ENCODE data around the gene KCNIP4. TPM values are rescaled to one million over a fixed set of nuclear protein-coding genes. Genes with fewer than 3 reads are reported as not detected.

The KCNIP4 gene
- total RNA-seq, 1 donor from 2014 or later: 0.39 TPM

DNA sequence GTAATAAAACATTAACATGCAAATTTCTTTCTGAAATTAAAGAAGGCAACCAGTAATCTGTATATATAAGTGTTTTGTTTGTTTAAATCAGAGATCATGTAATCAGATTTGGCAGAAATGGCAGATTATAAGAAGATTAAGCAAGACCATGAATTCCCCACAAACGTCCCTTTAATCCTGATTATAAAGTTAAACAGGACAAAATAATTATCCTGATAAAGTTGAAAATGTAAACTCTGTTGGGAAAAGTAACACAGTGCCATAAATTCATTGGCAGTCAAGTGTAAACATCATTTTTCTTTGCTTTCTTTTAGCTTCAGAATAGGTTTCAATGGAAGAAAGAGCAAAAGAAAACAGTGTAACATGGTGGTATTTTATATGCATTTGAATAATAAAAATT, 256.3 kb downstream of the KCNIP4 start:
- Histone ChIP-seq H3K4me1 (peaks cover 3% of the 10 kb centered on the region), H3F3A (ENCODE audit: low read depth) (no peaks in the 10 kb centered on the region), H2AFZ (replicated peaks) (no peak overlapping the region), H3K36me3 (no peaks in the 10 kb centered on the region), H4K20me1 (ENCODE audit: low read depth) (no peaks in the 10 kb centered on the region), H3K79me2 (ENCODE audit: low read depth) (no peaks in the 10 kb centered on the region), H3K9ac (no peak overlapping the region), H3K4me2 (no peak overlapping the region), H3K27ac (no peak overlapping the region), H3K9me3 (ENCODE audit: low read depth) (no peaks in the 10 kb centered on the region), H3K27me3 (no peaks in the 10 kb centered on the region), H3K4me3 (no peak overlapping the region)
- Mint-ChIP-seq H3K4me3 (no peak overlapping the region), H3K9me3 (peaks cover 2% of the 10 kb centered on the region), H3K4me1 (peaks cover 3% of the 10 kb centered on the region), H3K27me3 (ENCODE audit: insufficient read depth, low read depth) (peaks cover 2% of the 10 kb centered on the region), H3K27ac (no peak overlapping the region), H3K36me3 (no peaks in the 10 kb centered on the region)
- no peak for DNase-seq (ENCODE audit: low spot score)
- TF ChIP-seq CTCF (IDR thresholded peaks at IDR 0.05) (no peak), EZH2 (IDR thresholded peaks at IDR 0.05) (no peak), EZH2phosphoT487 (IDR thresholded peaks at IDR 0.05) (no peak)

DNA sequence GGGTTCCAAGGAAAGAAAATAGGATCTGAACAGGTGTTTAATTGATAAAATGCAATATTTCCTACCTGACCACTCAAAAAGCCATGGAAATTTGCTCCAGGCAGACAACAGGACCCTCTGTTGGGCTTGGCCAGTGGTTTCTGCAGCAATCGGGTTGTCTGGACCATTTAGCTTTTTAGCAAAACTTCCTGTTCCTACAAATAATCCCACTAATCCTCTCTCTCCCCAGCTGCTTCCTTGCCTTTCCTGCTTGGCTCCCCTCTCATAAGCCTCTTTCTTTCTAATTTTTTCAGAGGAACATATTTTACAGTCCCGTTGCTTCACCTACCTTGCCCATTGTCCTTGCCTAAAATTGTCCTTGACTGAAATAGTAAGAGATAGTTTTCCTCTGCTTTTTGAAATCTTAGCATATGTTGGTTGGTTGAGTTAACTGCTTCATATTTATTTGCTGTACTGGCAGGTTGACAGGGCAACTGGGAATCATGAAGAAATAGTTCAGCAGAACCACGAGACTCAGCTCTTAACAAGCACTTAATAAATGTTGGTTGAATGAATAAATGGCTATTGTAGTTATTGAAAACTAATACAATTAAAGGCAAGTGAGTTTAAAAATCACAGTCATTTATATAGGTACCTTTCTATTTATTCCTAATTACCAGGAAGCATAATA, 259.8 kb downstream of the KCNIP4 start:
- Histone ChIP-seq H2AFZ (replicated peaks) (no peak overlapping the region), H3K4me2 (no peak overlapping the region), H3K36me3 (no peaks in the 10 kb centered on the region), H4K20me1 (ENCODE audit: low read depth) (no peaks in the 10 kb centered on the region), H3K9me3 (ENCODE audit: low read depth) (no peaks in the 10 kb centered on the region), H3K27me3 (no peaks in the 10 kb centered on the region), H3K9ac (no peak overlapping the region), H3F3A (ENCODE audit: low read depth) (no peaks in the 10 kb centered on the region), H3K79me2 (ENCODE audit: low read depth) (no peaks in the 10 kb centered on the region), H3K27ac (no peak overlapping the region), H3K4me1 (peaks cover 3% of the 10 kb centered on the region), H3K4me3 (no peak overlapping the region)
- Mint-ChIP-seq H3K9me3 (peaks cover 2% of the 10 kb centered on the region), H3K4me3 (no peak overlapping the region), H3K27me3 (ENCODE audit: insufficient read depth, low read depth) (peaks cover 2% of the 10 kb centered on the region), H3K36me3 (no peaks in the 10 kb centered on the region), H3K27ac (no peak overlapping the region), H3K4me1 (peaks cover 3% of the 10 kb centered on the region)
- TF ChIP-seq CTCF (IDR thresholded peaks at IDR 0.05) (no peak), EZH2 (IDR thresholded peaks at IDR 0.05) (no peak), EZH2phosphoT487 (IDR thresholded peaks at IDR 0.05) (no peak)
- DNase-seq (ENCODE audit: low spot score): peak; percentile 4

- peaks cover 3% of the 10 kb centered on the region for H3K4me1 Mint-ChIP-seq
- Histone ChIP-seq H3K9me3 (ENCODE audit: low read depth) (no peaks in the 10 kb centered on the region), H3K4me3 (no peak overlapping the region), H3K4me2 (no peak overlapping the region), H3K27ac (no peak overlapping the region), H3K4me1 (peaks cover 3% of the 10 kb centered on the region), H4K20me1 (ENCODE audit: low read depth) (no peaks in the 10 kb centered on the region), H3K79me2 (ENCODE audit: low read depth) (no peaks in the 10 kb centered on the region), H3K36me3 (no peaks in the 10 kb centered on the region), H3F3A (ENCODE audit: low read depth) (no peaks in the 10 kb centered on the region), H3K9ac (no peak overlapping the region), H3K27me3 (no peaks in the 10 kb centered on the region), H2AFZ (replicated peaks) (no peak overlapping the region)
- no peak for DNase-seq (ENCODE audit: low spot score)
- H3K4me3 Mint-ChIP-seq: no peak overlapping the region
- H3K27me3 Mint-ChIP-seq (ENCODE audit: insufficient read depth, low read depth): peaks cover 2% of the 10 kb centered on the region
- no peaks in the 10 kb centered on the region for H3K9me3 Mint-ChIP-seq
- TF ChIP-seq EZH2phosphoT487 (IDR thresholded peaks at IDR 0.05) (no peak), CTCF (IDR thresholded peaks at IDR 0.05) (no peak), EZH2 (IDR thresholded peaks at IDR 0.05) (no peak)
- H3K36me3 Mint-ChIP-seq: no peaks in the 10 kb centered on the region
- H3K27ac Mint-ChIP-seq: no peak overlapping the region
Measured at GRCh38 chr4:21685911-21686310, 262.7 kb downstream of the KCNIP4 start.
